GM06990 (cell line): ENCODE data around the gene CKAP5.
A peak's percentile ranks its signal among the peaks of the same experiment; 100 is the strongest.

Experiments
- DNase-seq: peaks from one replicate; pipeline ENCODE4 v3.0.0-alpha.2; 2011; ENCODE audit not compliant: insufficient read length; ENCODE audit errors: extremely low read depth
- H3K27me3 ChIP-seq: replicated peaks from 2 replicates; pipeline ENCODE4 v1.6.0; 2011; ENCODE audit warnings: low read length; ENCODE audit not compliant: control insufficient read depth, insufficient read depth
- H3K36me3 ChIP-seq: 2 replicates; pipeline ENCODE4 v1.5.1; 2011; ENCODE audit warnings: low read length; ENCODE audit not compliant: control insufficient read depth, insufficient read depth
- H3K4me3 ChIP-seq: replicated peaks from 2 replicates; pipeline ENCODE4 v1.5.1; 2011; ENCODE audit warnings: low read depth, mild to moderate bottlenecking, control low read depth, low read length
- CTCF ChIP-seq: IDR thresholded peaks from 2 replicates; pipeline ENCODE4 v1.5.1; 2011; ENCODE audit warnings: low read length, control low read depth, mild to moderate bottlenecking, inconsistent platforms; ENCODE audit not compliant: insufficient read depth, poor library complexity, severe bottlenecking

Gene CKAP5

GRCh38 chr11:46892109-46892508 lies 46.0 kb upstream of the CKAP5 start:
- Histone ChIP-seq H3K36me3 (no peaks in the 10 kb centered on the region), H3K27me3 (no peaks in the 10 kb centered on the region), H3K4me3 (no peak overlapping the region)
- no peak for TF ChIP-seq CTCF
- no peak for DNase-seq

DNA sequence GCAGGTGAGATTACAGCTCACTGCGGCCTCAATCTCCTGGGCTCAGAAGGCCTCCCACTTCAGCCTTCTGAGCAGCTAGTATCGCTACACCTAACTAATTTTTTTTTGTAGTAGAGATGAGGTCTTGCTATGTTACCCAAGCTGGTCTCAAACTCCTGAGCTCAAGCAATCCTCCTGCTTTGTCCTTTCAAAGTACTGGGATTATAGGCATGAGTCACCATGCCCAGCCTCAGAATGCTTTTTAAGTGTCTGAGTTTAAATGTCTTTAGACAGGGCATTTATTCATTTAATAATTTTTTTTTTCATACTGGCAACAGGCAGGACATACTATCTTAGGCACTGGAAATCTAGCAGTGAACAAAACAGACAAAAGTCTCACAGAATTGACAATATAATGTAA lies 44.6 kb upstream of the CKAP5 start:
- TF ChIP-seq CTCF: no peak
- no peaks in the 10 kb centered on the region for H3K27me3 ChIP-seq
- H3K4me3 ChIP-seq: no peak overlapping the region
- no peak for DNase-seq
- no peaks in the 10 kb centered on the region for H3K36me3 ChIP-seq

- no peaks in the 10 kb centered on the region for H3K36me3 ChIP-seq
These were observed 43.8 kb upstream of the CKAP5 start for GRCh38 chr11:46889689-46890475.

GRCh38 chr11:46889251-46889650 lies 43.2 kb upstream of the CKAP5 start:
- TF ChIP-seq CTCF: no peak
- Histone ChIP-seq H3K4me3 (no peak overlapping the region), H3K36me3 (no peaks in the 10 kb centered on the region), H3K27me3 (no peaks in the 10 kb centered on the region)
- no peak for DNase-seq

More at GRCh38 chr11:46889689-46890475, 43.8 kb upstream of the CKAP5 start:
- no peak overlapping the region for H3K4me3 ChIP-seq
- H3K27me3 ChIP-seq: no peaks in the 10 kb centered on the region
- peak; percentile 28 for DNase-seq
- peak; percentile 81 for TF ChIP-seq CTCF

- Histone ChIP-seq H3K36me3 (no peaks in the 10 kb centered on the region), H3K4me3 (no peak overlapping the region), H3K27me3 (no peaks in the 10 kb centered on the region)
- DNase-seq: no peak
- TF ChIP-seq CTCF: no peak
These were observed 42.6 kb upstream of the CKAP5 start for GRCh38 chr11:46888636-46889035.
